Activated CD8-positive, alpha-beta memory T cell treated with anti-CD3 and anti-CD28 coated beads for 4 hours (primary cell): Measurements from ENCODE around the gene CASKIN1.
"Not testable (repeated sequence)": the region's sequence is repeated elsewhere in the genome, so short reads cannot be mapped to it uniquely, and the experiment has no call there.

Source experiments
- DNase-seq, 2 donors: peaks; one replicate each; pipeline ENCODE4 v3.0.0-alpha.2; 2020; ENCODE audit warnings: low read depth in 2 of 2

Gene CASKIN1

DNA sequence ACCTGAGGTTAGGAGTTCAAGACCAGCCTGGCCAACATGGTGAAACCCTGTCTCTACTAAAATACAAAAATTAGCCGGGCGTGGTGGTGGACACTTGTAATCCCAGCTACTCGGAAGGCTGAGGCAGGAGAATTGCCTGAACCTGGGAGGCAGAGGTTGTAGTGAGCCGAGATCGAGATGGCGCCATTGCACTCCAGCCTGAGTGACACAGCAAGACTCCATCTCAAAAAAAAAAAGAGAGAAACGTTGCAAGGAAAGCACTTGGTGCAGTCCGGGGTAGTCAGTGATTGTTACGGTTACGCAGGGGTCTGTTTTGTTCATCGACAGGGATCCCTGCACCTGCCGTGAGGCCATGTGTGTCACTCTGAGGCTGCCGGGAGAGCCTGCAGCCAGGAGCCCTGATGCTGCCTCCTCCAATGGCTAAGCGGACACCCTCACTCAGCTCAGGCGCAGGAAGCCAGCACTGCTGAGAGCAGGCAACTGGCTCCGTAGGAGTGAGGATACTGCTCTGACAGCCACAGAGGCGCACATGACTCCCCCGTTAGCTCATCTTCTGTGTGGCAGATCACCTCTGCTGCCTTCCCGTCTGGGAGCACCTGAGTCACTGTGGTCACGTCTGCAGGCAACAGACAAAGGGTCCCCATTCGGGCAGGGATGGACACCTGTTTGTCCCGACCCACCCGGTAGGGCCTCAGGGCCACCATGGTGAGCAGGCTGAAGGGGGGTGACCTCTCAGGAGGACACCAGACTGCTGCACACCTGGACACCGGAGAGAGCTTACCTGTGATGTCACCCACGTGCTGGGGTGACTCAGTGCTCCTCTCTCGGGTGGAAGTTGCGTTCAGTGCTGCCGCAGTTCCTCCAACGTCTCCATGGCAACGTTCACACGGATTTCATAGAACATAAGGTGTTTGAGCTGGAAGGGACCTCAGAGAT, 53.2 kb downstream of the CASKIN1 start:
- DNase-seq: no peak

DNA sequence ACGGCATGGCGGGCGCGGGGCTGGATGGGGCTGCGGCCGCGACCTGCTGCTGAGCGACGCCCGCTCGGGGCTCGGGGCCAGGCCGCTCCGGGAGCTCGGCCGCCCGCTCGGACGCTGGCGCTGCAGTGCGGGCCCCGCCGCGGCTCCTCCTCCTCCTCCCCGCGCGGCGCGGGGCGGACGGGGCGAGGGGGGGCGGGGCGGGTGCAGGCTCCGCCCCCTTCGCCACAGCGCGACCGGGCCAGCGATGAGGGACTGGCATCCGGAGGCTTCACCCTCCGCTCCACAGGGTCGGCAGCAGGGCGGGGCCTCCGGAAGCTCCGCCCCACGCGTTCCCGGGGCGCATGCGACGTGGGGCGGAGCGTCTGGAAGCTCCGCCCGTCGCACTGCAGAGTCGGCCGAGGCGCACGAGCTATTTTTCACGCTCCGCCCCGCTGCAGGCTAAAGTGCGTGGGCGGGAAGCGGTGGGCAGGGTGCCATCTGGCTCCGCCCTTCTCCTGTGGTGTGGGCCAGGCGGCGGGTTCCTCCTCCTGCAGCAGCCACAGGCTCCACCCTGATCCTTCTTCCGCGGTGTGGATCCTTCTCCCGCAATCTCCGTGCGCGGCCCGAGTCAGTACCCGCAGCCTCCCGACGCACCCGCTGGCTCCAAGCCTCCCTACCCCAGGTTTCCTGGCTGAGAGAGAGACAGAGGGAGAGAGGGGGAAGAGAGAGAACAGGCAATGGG, 60.5 kb downstream of the CASKIN1 start, which contains the start of gene PKD1:
TSS of gene PKD1 (minus strand) at position 129 of the 721 bp plus-strand sequence. CDS start 209 bp downstream, outside the sequence.
- DNase-seq: peak; percentile 94 to 96

DNA sequence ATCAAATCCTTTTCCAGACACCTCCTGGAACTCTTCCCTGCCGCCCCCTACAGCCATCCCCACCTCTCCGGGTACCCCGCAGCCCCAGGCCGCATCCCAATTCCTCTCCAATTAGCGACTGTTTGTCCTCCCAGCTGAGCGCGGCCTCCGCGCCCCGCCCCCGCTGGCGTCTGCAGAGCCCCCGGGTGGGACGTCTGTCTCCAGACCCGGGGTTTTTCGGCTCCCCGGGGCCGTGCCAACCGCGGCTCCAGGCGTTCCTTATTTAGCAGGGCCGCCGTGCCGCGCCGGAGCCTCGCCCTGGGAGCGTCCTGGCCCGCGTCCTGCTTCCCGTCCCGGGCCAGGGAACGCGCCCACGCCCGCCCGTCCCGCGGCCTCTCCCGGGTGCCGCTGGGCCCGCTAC, 61.3 kb downstream of the CASKIN1 start:
- DNase-seq: not testable (repeated sequence)

DNA sequence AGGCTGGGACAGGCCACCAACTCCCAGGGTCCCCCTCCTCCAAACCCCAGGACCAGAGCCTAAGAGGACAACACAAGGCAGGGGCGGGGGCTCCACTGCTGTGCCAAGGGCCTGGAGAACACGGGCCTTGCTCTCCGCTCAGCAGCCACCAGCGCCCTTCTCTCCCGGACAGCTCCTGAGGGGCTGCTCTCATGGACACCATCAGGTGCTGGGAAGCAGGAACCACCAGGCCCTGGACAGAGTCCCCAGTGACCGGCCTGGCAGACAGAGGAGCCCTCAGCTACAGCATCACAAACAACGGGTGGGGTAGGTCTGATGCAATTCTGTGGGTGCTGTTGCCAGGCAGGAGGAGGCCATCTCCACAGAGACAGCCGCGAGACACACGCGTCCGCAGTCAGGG, 62.6 kb downstream of the CASKIN1 start:
- not testable (repeated sequence) for DNase-seq

DNA sequence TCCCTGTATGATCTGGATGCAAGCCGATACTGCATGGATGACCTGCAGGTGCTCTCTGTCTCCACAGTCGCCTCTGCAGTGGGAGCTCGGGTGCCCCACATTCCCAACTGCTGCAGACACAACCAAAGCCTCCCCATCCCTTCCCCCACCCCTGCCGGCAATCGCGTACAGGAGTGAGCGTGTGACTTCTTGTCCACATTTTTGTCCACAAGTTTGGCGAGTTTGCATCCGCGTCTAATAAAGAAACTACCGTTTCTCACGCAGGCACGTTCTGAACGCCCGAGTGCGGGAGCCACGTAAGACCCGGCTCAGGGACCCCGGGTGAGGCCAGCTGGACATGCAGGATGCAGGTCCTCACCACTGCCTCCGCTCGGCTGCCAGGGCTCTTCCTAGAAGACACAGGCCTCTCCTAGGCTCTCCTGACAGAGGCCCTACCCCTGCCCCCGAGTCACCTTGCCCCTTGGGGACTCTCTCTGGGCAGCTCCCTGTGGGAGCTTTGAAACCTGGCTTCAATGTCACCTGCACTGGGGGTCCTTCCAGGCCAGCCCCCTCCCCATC, 66.4 kb downstream of the CASKIN1 start:
- DNase-seq: not testable (repeated sequence)

DNA sequence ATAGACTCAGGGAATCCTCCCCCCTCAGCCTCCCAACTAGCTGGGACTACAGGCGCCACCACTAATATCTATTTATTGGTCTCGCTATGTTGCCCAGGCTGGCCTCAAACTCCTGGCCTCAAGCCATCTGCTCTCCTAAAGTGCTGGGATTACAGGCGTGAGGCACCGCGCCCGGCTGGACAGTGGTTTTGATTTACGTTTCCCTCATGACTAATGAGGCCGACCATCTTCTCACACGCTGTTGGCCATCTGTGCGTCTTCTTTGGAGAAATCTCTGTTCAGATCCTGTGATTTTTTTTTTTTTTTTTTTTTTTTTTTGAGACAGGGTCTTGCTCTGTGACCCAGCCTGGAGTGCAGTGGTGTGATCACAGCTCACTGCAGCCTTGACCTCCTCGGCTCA, 67.2 kb downstream of the CASKIN1 start:
- DNase-seq: not testable (repeated sequence)

DNA sequence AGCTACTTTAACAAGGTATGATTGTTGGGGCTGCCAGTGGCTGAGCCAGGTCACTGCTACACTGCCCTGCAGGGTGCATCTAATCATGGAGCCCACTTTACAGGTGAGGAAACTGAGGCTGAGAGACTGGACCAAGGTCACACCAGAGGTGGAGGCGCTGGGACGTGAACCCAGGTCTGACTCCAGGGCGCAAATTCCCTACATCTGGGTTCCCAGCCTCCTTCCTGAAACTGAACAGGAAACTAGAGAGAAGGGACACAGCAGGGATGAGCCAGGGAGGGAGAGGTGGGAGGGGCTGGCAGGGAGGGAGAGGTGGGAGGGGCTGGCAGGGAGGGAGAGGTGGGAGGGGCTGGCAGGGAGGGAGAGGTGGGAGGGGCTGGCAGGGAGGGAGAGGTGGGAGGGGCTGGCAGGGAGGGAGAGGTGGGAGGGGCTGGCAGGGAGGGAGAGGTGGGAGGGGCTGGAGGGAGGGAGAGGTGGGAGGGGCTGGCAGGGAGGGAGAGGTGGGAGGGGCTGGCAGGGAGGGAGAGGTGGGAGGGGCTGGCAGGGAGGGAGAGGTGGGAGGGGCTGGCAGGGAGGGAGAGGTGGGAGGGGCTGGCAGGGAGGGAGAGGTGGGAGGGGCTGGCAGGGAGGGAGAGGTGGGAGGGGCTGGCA, 68.7 kb downstream of the CASKIN1 start:
- DNase-seq: not testable (repeated sequence)
